Activated CD8-positive, alpha-beta T cell treated with anti-CD3 and anti-CD28 coated beads for 36 hours (primary cell): Measurements from ENCODE around the gene ANKH. TPM values are rescaled to one million over a fixed set of nuclear protein-coding genes. Genes with fewer than 3 reads are reported as not detected.
"Not testable (repeated sequence)": the region's sequence is repeated elsewhere in the genome, so short reads cannot be mapped to it uniquely, and the experiment has no call there.

Source experiments
- ATAC-seq: fragments of 200-7000 bp; cut with Tn5 transposase; one replicate; pipeline ENCODE4 v1.10.0; 2021; ENCODE audit warnings: mild to moderate bottlenecking, moderate library complexity
- CTCF ChIA-PET: fragments of 350-600 bp; sonication (Branson Sonifier 250); formaldehyde crosslinking; loops from one replicate; lab custom pipeline; 2021; ENCODE audit warnings: antibody characterized with exemption; lab: Charles Lee
- POLR2A ChIA-PET: fragments of 350-600 bp; sonication (Branson Sonifier 250); formaldehyde crosslinking; loops from one replicate; lab custom pipeline; 2021; ENCODE audit warnings: antibody characterized with exemption; lab: Charles Lee
- DNase-seq: peaks from one replicate; pipeline ENCODE4 v3.0.0-alpha.2; 2020
- H3K27ac Mint-ChIP-seq: one replicate; pipeline ENCODE4 v1.8.0; 2021; ENCODE audit warnings: mild to moderate bottlenecking, mixed read lengths
- H3K27me3 Mint-ChIP-seq: one replicate; pipeline ENCODE4 v1.8.0; 2021; ENCODE audit warnings: mixed read lengths
- H3K36me3 Mint-ChIP-seq: one replicate; pipeline ENCODE4 v1.8.0; 2021; ENCODE audit warnings: low read depth, mixed read lengths
- H3K4me1 Mint-ChIP-seq: one replicate; pipeline ENCODE4 v1.8.0; 2021; ENCODE audit warnings: low read depth, mixed read lengths
- H3K4me3 Mint-ChIP-seq: one replicate; pipeline ENCODE4 v1.8.0; 2021; ENCODE audit warnings: mild to moderate bottlenecking, moderate library complexity, mixed read lengths
- H3K9me3 Mint-ChIP-seq: one replicate; pipeline ENCODE4 v1.8.0; 2021; ENCODE audit warnings: mixed read lengths
- CTCF ChIP-seq: fragments of 200-600 bp; IDR thresholded peaks from one replicate; pipeline ENCODE4 v1.8.0; 2022; ENCODE audit warnings: antibody characterized with exemption, mild to moderate bottlenecking
- intact Hi-C: fragments of 100-400 bp; cut with micrococcal nuclease; formaldehyde crosslinking; loops from one replicate; pipeline ENCODE4 v1.10.0; 2022
- total RNA-seq, 2 experiments: library from RNA; stranded (reverse); gene quantifications; one replicate each; pipeline ENCODE4 v1.2.3, GENCODE V29; 2021

ANKH gene
- total RNA-seq, 2 experiments from 2014 or later, result 85.4 to 87.2 TPM

- CTCF ChIA-PET, result interaction anchor here (0.7 to 1.8 kb wide), 5 partner anchors 9 to 132 kb away, joined by 3 to 13 read pairs (median 3); no protein-coding TSS in a partner anchor
- Mint-ChIP-seq H3K27me3 (no peaks in the 10 kb centered on the region), H3K4me3 (peak overlapping the region; percentile 55), H3K4me1 (peaks cover 59% of the 10 kb centered on the region), H3K27ac (peak overlapping the region; percentile 86), H3K36me3 (peaks cover 13% of the 10 kb centered on the region), H3K9me3 (no peaks in the 10 kb centered on the region)
- intact Hi-C loops, result loop anchor here (1.0 kb wide), 1 partner anchor 61 kb away; no protein-coding TSS in a partner anchor
- no peak for TF ChIP-seq CTCF
- POLR2A ChIA-PET, result interaction anchor here (0.7 to 1.6 kb wide), 7 partner anchors 8 to 184 kb away, joined by 3 to 13 read pairs (median 4); partner anchors contain the start of gene ANKH
- DNase-seq (peak; percentile 89), ATAC-seq (peak; percentile 97)
Observed at GRCh38 chr5:14809369-14810155, 62.0 kb downstream of the ANKH start.

GRCh38 chr5:14807471-14807870 is 64.1 kb downstream of the ANKH start:
- Mint-ChIP-seq H3K4me3 (no peak overlapping the region), H3K27me3 (no peaks in the 10 kb centered on the region), H3K9me3 (no peaks in the 10 kb centered on the region), H3K4me1 (peaks cover 51% of the 10 kb centered on the region), H3K27ac (no peak overlapping the region), H3K36me3 (peaks cover 16% of the 10 kb centered on the region)
- no peak for TF ChIP-seq CTCF
- no peak for ATAC-seq
- POLR2A ChIA-PET, result no interaction called here
- intact Hi-C loops, result no loop called here
- DNase-seq, result no peak
- CTCF ChIA-PET, result interaction anchor here (0.7 kb wide), 1 partner anchor 9 kb away, joined by 3 read pairs; no protein-coding TSS in a partner anchor

GRCh38 chr5:14806456-14806855 is 65.1 kb downstream of the ANKH start:
- H3K4me1 Mint-ChIP-seq, result peaks cover 54% of the 10 kb centered on the region
- CTCF ChIA-PET, result interaction anchor here (1.1 kb wide), 1 partner anchor 79 kb away, joined by 4 read pairs; no protein-coding TSS in a partner anchor

GRCh38 chr5:14802541-14802940 is 69.0 kb downstream of the ANKH start:
- ATAC-seq (no peak), DNase-seq (no peak)
- intact Hi-C loops, result no loop called here
- H3K36me3 Mint-ChIP-seq, result peaks cover 30% of the 10 kb centered on the region
- no peak for TF ChIP-seq CTCF
- no peaks in the 10 kb centered on the region for H3K27me3 Mint-ChIP-seq
- no peak overlapping the region for H3K27ac Mint-ChIP-seq
- ChIA-PET POLR2A (no interaction called here), CTCF (no interaction called here)
- H3K4me3 Mint-ChIP-seq, result no peak overlapping the region
- H3K9me3 Mint-ChIP-seq, result no peaks in the 10 kb centered on the region
- H3K4me1 Mint-ChIP-seq, result peaks cover 27% of the 10 kb centered on the region

More at GRCh38 chr5:14806456-14806855, 65.1 kb downstream of the ANKH start:
- DNase-seq (no peak), ATAC-seq (no peak)
- intact Hi-C loops, result no loop called here
- Mint-ChIP-seq H3K9me3 (no peaks in the 10 kb centered on the region), H3K4me3 (no peak overlapping the region), H3K27me3 (no peaks in the 10 kb centered on the region), H3K36me3 (peaks cover 22% of the 10 kb centered on the region), H3K27ac (no peak overlapping the region)
- POLR2A ChIA-PET, result no interaction called here
- TF ChIP-seq CTCF, result no peak

- POLR2A ChIA-PET, result no interaction called here
- DNase-seq, result no peak
- no peak for ATAC-seq
- CTCF ChIA-PET, result interaction anchor here (0.6 to 1.2 kb wide), 2 partner anchors 75 to 202 kb away, joined by 3 read pairs; no protein-coding TSS in a partner anchor
- no peak overlapping the region for H3K4me3 Mint-ChIP-seq
- intact Hi-C loops, result no loop called here
- TF ChIP-seq CTCF, result no peak
- no peaks in the 10 kb centered on the region for H3K27me3 Mint-ChIP-seq
- H3K27ac Mint-ChIP-seq, result no peak overlapping the region
- peaks cover 30% of the 10 kb centered on the region for H3K36me3 Mint-ChIP-seq
- no peaks in the 10 kb centered on the region for H3K9me3 Mint-ChIP-seq
- peaks cover 26% of the 10 kb centered on the region for H3K4me1 Mint-ChIP-seq
Observed at GRCh38 chr5:14801792-14802191, 69.8 kb downstream of the ANKH start.

- Mint-ChIP-seq H3K4me1 (peaks cover 20% of the 10 kb centered on the region), H3K36me3 (peaks cover 23% of the 10 kb centered on the region)
- ATAC-seq, H3K9me3 Mint-ChIP-seq, CTCF ChIA-PET, POLR2A ChIA-PET, H3K4me3 Mint-ChIP-seq, DNase-seq, H3K27ac Mint-ChIP-seq, H3K27me3 Mint-ChIP-seq, intact Hi-C loops: not testable (repeated sequence)
Observed at GRCh38 chr5:14797385-14797784, 74.2 kb downstream of the ANKH start.
